ENCODE measurements around the gene NGFR.

GRCh38 chr17:49466436-49466835 is 28.7 kb upstream of the NGFR start:
- TF ChIP-seq CTCF (IDR thresholded peaks at IDR 0.05) (no peak), EZH2 (IDR thresholded peaks at IDR 0.05; ENCODE audit: borderline replicate concordance, insufficient read depth, low read depth, low read length, poor library complexity, severe bottlenecking) (no peak)
